Measurements from ENCODE around the gene USP11.

Gene USP11

GRCh38 chrX:47218280-47218919 lies 14.4 kb upstream of the USP11 start, which contains the start of gene CDK16:
Gene CDK16, plus strand, starts transcription at chrX:47218681. Its CDS starts 4,877 bp downstream, at chrX:47223558.
- H3K4me3 ChIP-seq (ENCODE audit: low read length) = peak within 1 kb of the TSS; percentile 73
- peak; percentile 75 for DNase-seq (ENCODE audit: low read depth)
- TF ChIP-seq CTCF (conservative IDR thresholded peaks at IDR 0.05; ENCODE audit: low read length) = no peak

- peak overlapping the region; percentile 73 for H3K4me3 ChIP-seq (ENCODE audit: low read length)
- no peak for DNase-seq (ENCODE audit: low read depth)
- TF ChIP-seq CTCF (conservative IDR thresholded peaks at IDR 0.05; ENCODE audit: low read length) = no peak
Measured at GRCh38 chrX:47218920-47219815, 13.6 kb upstream of the USP11 start.

- TF ChIP-seq CTCF (conservative IDR thresholded peaks at IDR 0.05; ENCODE audit: low read length) = no peak
- no peak for DNase-seq (ENCODE audit: low read depth)
- H3K4me3 ChIP-seq (ENCODE audit: low read length) = no peak overlapping the region
Measured at GRCh38 chrX:47221756-47222155, 11.1 kb upstream of the USP11 start.

GRCh38 chrX:47222751-47223350 lies 10.0 kb upstream of the USP11 start:
- TF ChIP-seq CTCF (conservative IDR thresholded peaks at IDR 0.05; ENCODE audit: low read length) = no peak
- DNase-seq (ENCODE audit: low read depth) = no peak
- H3K4me3 ChIP-seq (ENCODE audit: low read length) = no peak overlapping the region

- no peak for DNase-seq (ENCODE audit: low read depth)
- no peak for TF ChIP-seq CTCF (conservative IDR thresholded peaks at IDR 0.05; ENCODE audit: low read length)
- H3K4me3 ChIP-seq (ENCODE audit: low read length) = no peak overlapping the region
Measured at GRCh38 chrX:47223476-47224250, 9.1 kb upstream of the USP11 start.

GRCh38 chrX:47224266-47224895 lies 8.4 kb upstream of the USP11 start:
- no peak for TF ChIP-seq CTCF (conservative IDR thresholded peaks at IDR 0.05; ENCODE audit: low read length)
- no peak overlapping the region for H3K4me3 ChIP-seq (ENCODE audit: low read length)
- no peak for DNase-seq (ENCODE audit: low read depth)

Data from AG10803 (cell line).